DND-41 (cell line): ENCODE data around the gene PSMB1.

Experiments used
- CTCF ChIP-seq: IDR thresholded peaks from 2 replicates; pipeline ENCODE4 v1.5.1; 2012; ENCODE audit warnings: borderline replicate concordance, low read length, moderate library complexity, mild to moderate bottlenecking; ENCODE audit not compliant: poor library complexity, severe bottlenecking; ENCODE audit errors: extremely low read depth
- EZH2 ChIP-seq: IDR thresholded peaks from 3 replicates; pipeline ENCODE4 v1.6.1; 2012; ENCODE audit warnings: borderline replicate concordance, low read depth, mild to moderate bottlenecking, moderate library complexity, low read length, inconsistent platforms; ENCODE audit not compliant: severe bottlenecking

- TF ChIP-seq CTCF (no peak), EZH2 (no peak)
Observed at GRCh38 chr6:170561555-170561954, 8.4 kb upstream of the PSMB1 start.
